Stimulated activated CD8-positive, alpha-beta memory T cell treated with anti-CD3 and anti-CD28 coated beads, Interleukin-12 subunit alpha, Interleukin-12 subunit beta, amount 100 ng/mL, for 1 hour (primary cell): ENCODE results near the gene LDLRAD4.

Experiments
- DNase-seq: peaks from one replicate; pipeline ENCODE4 v3.0.0-alpha.2; 2020; ENCODE audit warnings: low read depth

The LDLRAD4 gene

GRCh38 chr18:13577091-13577697, 358.6 kb downstream of the LDLRAD4 start:
- DNase-seq: no peak

- DNase-seq: no peak
These were observed 359.2 kb downstream of the LDLRAD4 start for GRCh38 chr18:13577781-13578180.

DNA sequence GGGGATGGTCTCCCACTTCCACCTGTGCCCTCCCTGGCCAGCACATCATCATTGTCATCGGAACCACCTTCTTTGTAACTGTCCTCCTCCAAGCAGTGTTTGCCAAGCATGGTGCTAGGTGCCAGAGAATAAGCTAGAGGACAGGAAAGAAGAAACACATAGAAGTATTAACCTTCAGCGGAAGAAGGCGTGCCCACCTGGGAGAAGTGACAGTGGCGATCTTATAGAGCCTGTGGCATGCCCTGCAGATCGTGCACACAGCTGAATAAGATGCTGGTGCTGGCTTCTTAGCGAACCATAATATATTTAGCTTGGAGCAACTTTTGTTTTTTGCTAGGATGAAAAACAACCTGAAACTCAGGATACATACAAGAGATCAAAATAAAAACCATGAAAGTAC, 359.8 kb downstream of the LDLRAD4 start:
- DNase-seq: no peak

- DNase-seq: no peak
These were observed 361.3 kb downstream of the LDLRAD4 start for GRCh38 chr18:13579874-13580273.

DNA sequence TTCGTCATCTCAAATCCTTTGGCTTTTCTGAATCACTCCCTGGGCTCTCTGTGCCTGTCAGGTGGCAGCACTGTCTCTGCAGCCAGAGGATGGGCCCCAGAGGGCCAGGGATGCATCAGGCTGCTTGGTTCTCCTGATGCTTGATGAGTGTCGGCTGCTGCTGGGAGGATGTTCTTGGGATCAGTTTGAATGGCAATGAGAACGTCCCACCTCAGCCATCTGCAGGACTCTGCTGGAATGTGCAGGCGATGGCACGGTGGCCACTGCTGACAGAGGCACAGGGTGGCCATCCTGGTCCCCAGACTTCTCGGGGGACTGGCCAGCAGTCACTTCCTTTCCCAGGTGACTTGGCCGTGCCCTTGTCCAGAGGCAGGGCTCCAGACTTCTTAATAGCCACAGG, 361.8 kb downstream of the LDLRAD4 start:
- no peak for DNase-seq

DNA sequence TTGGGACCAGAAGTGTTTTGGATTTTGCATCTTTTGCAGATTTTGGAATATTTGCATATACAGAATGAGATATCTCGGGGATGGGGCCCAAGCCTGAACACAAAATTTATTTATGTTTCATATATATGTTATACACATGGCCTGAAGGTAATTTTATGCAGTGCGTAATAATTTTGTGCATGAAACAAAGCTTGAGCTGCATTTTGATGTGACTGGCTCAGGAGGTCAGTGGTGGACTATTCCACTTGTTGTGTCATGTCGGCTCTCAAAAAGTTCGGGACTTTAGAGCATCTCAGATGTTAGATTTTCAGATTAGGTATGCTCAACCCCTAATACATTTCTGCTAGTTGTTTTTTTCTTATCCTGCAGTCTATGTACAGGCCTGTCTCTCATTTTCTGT, 362.4 kb downstream of the LDLRAD4 start:
- DNase-seq: no peak

- DNase-seq: no peak
These were observed 363.1 kb downstream of the LDLRAD4 start for GRCh38 chr18:13581496-13582177.

DNA sequence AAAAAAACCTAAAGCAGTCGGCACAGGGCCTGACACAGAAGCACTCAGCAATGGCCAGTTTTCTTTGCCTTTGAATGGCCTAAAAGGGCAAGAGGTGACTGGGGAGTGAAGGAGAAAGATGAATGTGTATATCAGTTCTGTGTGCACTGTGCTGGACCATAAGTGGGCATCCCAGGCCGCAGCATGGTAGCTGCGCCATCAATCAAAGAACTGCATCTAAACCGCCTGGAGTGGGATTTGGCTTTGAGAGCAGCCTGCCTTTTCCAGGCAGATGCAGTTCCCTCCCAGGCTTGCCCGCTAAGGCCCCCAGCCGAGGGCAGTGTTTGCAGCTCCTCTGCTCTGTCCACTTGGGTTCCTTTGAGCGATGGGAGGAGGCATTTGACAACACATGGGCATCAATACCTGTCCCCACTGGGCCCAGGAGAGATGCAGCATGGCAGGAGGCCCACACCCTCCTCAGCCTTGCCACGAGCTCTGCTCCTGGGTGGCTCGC, 363.7 kb downstream of the LDLRAD4 start:
- DNase-seq: no peak

DNA sequence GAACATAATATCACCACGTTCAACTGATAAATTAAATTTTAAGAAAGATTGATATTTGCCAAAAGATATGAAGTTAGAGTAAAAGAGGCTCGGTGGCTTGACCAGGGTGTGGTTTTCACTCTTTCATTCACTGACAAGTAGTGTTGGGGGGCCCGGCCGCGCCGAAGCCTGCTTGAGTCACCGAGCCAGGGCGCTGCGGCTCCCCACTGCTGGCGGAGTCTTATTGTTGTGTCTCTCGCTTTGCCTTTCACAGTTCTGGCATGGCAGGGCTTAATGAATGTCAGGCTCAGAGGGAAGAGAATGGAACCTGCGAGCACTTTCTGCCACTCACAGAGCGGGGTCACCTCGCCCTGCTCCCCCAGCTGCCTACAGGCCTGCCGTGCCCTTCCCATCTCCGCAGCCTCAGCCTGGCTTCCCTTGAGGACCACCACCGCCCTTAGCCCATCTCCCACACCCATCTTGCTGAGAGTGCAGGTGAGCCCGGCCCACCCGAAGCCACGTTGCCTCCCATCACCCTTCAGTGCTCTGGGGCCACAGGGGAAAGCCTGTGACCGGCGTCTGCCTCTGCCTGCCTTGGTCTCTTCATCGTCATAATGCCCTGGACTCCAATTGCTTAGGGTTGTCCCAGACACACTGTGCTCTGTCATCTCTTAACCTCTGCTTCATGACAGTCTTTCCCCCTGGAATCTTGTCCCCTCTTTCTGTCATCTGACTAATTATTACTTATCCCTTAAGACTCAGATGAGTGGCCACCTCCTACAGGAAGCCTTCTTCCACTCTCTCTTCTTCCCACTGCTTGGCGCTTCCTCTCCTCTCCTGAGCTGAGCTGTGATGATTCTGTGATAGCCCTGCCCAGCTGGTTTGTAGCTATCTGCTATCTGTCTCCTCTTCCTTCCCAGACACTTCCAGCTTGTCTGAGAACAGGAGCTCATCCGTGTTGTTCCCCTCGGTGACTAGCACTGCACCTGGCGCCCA, 365.3 kb downstream of the LDLRAD4 start:
- DNase-seq: no peak

- no peak for DNase-seq
These were observed 366.3 kb downstream of the LDLRAD4 start for GRCh38 chr18:13584825-13585224.

GRCh38 chr18:13585379-13586153, 367.0 kb downstream of the LDLRAD4 start:
- DNase-seq: no peak

GRCh38 chr18:13587001-13587400, 368.4 kb downstream of the LDLRAD4 start:
- no peak for DNase-seq

DNA sequence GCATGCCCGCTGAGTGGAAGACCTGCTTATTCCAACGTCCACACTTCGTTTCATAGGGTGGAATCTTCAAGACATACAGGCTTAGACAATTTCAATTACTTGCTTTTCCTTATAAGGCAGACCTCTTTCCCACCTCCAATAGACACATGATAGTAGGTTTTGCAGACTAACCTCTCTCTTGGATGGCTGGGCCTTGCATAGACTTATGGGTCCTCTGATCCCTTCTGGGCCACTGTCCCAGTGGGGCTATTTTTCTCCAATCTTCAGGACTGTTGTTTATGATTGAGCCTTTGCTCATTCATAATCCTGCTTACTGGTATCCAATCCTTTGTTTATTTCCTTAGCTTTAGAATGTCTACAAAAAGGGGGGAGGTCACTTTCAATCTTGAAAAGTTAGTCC, 368.9 kb downstream of the LDLRAD4 start:
- DNase-seq: no peak

DNA sequence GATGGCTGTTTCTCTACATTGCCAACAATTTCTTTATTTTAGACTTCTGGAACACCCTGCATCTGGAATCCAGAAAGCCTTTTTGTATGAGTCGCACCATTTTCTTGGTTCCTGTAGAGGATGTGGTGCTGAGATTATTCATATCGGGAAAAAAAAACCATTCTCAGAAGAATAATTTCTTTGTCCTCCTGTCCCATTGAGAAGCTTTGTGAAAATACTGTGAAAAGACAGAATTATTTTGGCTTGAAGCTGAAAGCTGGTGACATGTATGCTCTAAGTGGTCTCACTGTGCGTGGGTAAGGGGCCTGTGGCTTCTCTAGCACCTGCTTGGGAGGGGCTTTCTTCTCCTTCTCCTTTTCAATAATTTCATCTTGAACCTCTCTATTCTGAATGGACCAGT, 369.4 kb downstream of the LDLRAD4 start:
- DNase-seq: no peak

GRCh38 chr18:13589316-13589715, 370.8 kb downstream of the LDLRAD4 start:
- DNase-seq: no peak

- DNase-seq: no peak
These were observed 371.4 kb downstream of the LDLRAD4 start for GRCh38 chr18:13589943-13590342.

DNA sequence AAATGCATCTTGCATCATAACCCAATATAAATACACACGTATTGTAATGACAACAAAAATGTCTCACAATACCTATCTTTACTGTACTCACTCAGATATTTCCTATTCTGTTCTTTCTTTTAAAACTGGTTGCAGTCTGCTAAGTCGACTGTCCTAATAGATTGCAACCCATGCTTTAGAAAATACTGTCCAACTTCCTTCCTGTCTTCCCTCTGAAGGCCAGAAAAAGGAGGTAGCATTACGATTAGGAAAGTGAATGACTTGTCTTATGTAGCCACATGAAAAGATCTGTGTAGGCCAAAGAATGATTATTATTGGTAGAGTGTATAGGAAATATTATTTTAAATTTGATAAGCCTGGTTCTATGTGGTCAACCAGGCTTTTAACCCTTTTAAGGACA, 373.7 kb downstream of the LDLRAD4 start:
- DNase-seq: no peak

GRCh38 chr18:13594551-13594950, 376.0 kb downstream of the LDLRAD4 start:
- no peak for DNase-seq

DNA sequence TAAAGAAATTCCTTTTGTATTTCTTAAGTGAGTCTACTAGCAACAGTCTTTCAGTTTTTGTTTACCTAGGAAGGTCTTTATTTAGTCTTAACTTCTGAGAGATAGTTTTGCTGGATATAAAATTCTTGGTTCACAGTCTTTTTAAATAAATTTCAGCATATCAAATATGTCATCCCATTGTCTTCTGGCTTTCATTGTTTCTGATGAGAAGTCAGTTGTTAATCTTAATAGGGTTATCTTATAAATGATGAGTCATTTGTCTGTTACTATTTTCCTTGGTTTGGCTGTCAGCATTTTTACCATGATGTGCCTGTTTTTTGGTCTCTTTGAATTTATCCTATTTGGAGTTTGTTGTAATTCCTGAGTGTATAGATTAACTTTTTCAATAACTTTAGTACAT, 378.5 kb downstream of the LDLRAD4 start:
- DNase-seq: no peak

- DNase-seq: no peak
These were observed 380.0 kb downstream of the LDLRAD4 start for GRCh38 chr18:13598591-13598990.

DNA sequence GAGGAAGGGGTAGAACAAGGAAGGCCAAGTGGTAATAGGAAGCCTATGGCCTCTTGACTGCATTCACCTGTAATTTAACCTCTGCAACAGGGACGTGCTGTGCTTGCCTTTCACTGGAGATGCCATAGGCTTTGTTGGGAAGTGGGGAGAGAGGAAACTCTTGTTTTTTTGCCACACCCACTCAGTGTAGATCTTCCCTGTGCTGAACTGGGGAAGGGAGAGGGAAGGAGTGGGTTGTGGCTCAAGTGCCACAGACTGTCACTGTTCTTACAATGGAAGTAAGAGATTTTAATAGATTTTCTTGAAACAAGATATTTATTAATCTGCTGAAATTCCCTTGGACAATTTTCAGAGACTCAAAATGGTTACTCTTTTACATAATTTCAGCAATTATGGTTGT, 380.5 kb downstream of the LDLRAD4 start:
- no peak for DNase-seq
